Measurements from ENCODE around the gene ATP13A2.
A peak's percentile ranks its signal among the peaks of the same experiment; 100 is the strongest.
"Not testable (repeated sequence)": the region's sequence is repeated elsewhere in the genome, so short reads cannot be mapped to it uniquely, and the experiment has no call there.

ATP13A2 gene

GRCh38 chr1:16978139-16978538, 33.6 kb downstream of the ATP13A2 start:
- no peak for DNase-seq (ENCODE audit: low spot score)

- DNase-seq (ENCODE audit: low spot score), result no peak
Observed at GRCh38 chr1:16977377-16977776, 34.4 kb downstream of the ATP13A2 start.

GRCh38 chr1:16976966-16977365, 34.8 kb downstream of the ATP13A2 start:
- no peak for DNase-seq (ENCODE audit: low spot score)

GRCh38 chr1:16975838-16976237, 35.9 kb downstream of the ATP13A2 start:
- DNase-seq (ENCODE audit: low spot score), result no peak

GRCh38 chr1:16975211-16975610, 36.5 kb downstream of the ATP13A2 start:
- DNase-seq (ENCODE audit: low spot score), result no peak

- DNase-seq (ENCODE audit: low spot score), result no peak
Observed at GRCh38 chr1:16973215-16973614, 38.5 kb downstream of the ATP13A2 start.

GRCh38 chr1:16972189-16972895, 39.4 kb downstream of the ATP13A2 start:
- DNase-seq (ENCODE audit: low spot score), result no peak

GRCh38 chr1:16971341-16972188, 40.2 kb downstream of the ATP13A2 start:
- no peak for DNase-seq (ENCODE audit: low spot score)

- no peak for DNase-seq (ENCODE audit: low spot score)
Observed at GRCh38 chr1:16970132-16970910, 41.4 kb downstream of the ATP13A2 start.

- no peak for DNase-seq (ENCODE audit: low spot score)
Observed at GRCh38 chr1:16969651-16970050, 42.1 kb downstream of the ATP13A2 start.

GRCh38 chr1:16969057-16969611, 42.6 kb downstream of the ATP13A2 start:
- no peak for DNase-seq (ENCODE audit: low spot score)

- DNase-seq (ENCODE audit: low spot score), result no peak
Observed at GRCh38 chr1:16968372-16968771, 43.4 kb downstream of the ATP13A2 start.

- DNase-seq (ENCODE audit: low spot score), result no peak
Observed at GRCh38 chr1:16967962-16968361, 43.8 kb downstream of the ATP13A2 start.

GRCh38 chr1:16967095-16967575, 44.6 kb downstream of the ATP13A2 start:
- DNase-seq (ENCODE audit: low spot score), result peak; percentile 53

GRCh38 chr1:16966282-16966681, 45.4 kb downstream of the ATP13A2 start:
- DNase-seq (ENCODE audit: low spot score), result no peak

- no peak for DNase-seq (ENCODE audit: low spot score)
Observed at GRCh38 chr1:16965486-16966067, 46.2 kb downstream of the ATP13A2 start.

GRCh38 chr1:16964169-16964568, 47.6 kb downstream of the ATP13A2 start:
- DNase-seq (ENCODE audit: low spot score), result not testable (repeated sequence)

- DNase-seq (ENCODE audit: low spot score), result no peak
Observed at GRCh38 chr1:16961297-16962133, 50.2 kb downstream of the ATP13A2 start.

GRCh38 chr1:16960560-16961296, 51.0 kb downstream of the ATP13A2 start:
- peak; percentile 31 for DNase-seq (ENCODE audit: low spot score)

GRCh38 chr1:16958475-16958874, 53.3 kb downstream of the ATP13A2 start:
- DNase-seq (ENCODE audit: low spot score), result no peak
